B cell (primary cell): ENCODE data around the gene TCF7L1.

ENCODE experiments used
- CTCF ChIP-seq: fragments of 200-600 bp; IDR thresholded peaks from one replicate; pipeline ENCODE4 v1.8.0; 2022; ENCODE audit warnings: antibody characterized with exemption, mild to moderate bottlenecking
- EZH2 ChIP-seq: IDR thresholded peaks from 2 replicates; pipeline ENCODE4 v1.6.1; 2012; ENCODE audit warnings: borderline replicate concordance, low read depth, mild to moderate bottlenecking, moderate library complexity, low read length; ENCODE audit not compliant: insufficient read depth, poor library complexity, severe bottlenecking

DNA sequence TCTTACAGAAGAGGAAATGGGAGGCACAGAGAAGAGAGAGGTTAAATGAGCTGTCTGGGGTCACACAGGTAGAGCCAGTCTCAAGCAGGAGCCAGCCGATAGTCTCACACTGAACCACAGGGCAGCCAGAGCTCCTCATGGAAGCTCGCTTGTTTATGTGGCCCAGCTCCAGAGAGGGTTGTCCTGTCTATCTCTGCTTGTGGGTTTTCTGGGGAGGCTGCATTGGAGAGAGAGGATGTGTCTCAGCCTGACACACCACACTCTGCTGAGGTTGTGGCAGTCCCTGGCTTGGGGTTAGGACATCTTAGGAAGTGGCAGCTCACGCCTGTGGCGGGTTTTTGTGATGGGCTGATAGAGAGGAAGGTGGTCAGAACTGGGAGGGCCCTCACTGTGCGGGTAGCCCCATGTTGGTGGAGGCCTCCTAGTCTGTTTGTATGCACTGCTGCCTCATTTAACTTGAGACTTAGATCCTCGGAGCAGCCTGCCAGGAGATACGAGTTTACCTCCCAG, 52.3 kb downstream of the TCF7L1 start:
- TF ChIP-seq CTCF (no peak), EZH2 (no peak)
